ENCODE measurements around the gene CRISPLD2. TPM values are rescaled to one million over a fixed set of nuclear protein-coding genes. Genes with fewer than 3 reads are reported as not detected.
A peak's percentile ranks its signal among the peaks of the same experiment; 100 is the strongest.

The CRISPLD2 gene
- total RNA-seq, 2 donors from 2014 or later, result 58.4 to 76.4 TPM

DNA sequence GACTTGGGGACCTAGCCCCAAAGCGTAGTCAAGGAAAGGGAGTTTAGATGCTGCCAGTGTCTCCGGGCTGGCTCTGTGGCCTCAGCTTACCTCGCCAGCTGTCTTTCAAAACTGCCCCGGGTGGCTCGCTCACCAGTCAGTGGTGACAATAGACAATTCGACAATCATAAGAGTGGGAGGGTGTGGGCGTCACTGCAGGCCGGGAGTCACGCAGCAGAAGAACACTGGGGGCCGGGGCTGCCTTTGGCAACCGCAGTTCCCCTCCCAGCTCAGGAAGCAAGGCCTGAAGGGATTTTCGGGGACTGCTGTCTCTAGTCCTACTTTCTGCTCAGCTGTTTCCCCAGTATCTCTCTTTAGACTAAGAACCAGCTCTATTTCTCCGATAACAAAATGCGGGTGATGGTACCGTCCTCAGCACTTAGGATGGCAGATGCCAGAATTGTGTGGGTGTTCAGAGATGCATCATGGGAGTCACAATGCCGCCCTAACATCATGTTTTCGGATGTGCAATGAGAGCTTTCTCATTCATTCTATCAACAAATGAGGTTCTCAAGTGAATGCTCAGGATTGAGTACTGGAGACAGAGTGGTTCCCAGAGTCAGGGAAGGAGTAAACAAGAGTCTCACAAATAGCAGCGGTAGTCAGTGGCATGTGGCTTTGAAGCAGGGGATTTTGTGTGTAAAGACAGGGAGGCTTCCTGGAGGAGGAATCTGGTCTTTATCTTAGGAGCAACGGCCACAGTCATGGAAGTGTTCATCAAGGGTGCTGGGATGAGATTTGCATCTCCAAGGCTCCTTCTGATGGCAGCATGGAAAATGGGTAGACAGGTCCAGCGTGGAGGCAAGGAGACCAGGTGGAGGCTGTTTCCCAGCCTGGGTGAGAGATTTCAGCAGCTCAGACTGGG, 98.5 kb downstream of the CRISPLD2 start:
- TF ChIP-seq, protein P1, sequence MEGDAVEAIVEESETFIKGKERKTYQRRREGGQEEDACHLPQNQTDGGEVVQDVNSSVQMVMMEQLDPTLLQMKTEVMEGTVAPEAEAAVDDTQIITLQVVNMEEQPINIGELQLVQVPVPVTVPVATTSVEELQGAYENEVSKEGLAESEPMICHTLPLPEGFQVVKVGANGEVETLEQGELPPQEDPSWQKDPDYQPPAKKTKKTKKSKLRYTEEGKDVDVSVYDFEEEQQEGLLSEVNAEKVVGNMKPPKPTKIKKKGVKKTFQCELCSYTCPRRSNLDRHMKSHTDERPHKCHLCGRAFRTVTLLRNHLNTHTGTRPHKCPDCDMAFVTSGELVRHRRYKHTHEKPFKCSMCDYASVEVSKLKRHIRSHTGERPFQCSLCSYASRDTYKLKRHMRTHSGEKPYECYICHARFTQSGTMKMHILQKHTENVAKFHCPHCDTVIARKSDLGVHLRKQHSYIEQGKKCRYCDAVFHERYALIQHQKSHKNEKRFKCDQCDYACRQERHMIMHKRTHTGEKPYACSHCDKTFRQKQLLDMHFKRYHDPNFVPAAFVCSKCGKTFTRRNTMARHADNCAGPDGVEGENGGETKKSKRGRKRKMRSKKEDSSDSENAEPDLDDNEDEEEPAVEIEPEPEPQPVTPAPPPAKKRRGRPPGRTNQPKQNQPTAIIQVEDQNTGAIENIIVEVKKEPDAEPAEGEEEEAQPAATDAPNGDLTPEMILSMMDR (IDR thresholded peaks at IDR 0.05), result no peak
- H3K27ac ChIP-seq, result peak overlapping the region in 1 of 2 donors; percentile 52
- no peak for DNase-seq (ENCODE audit: low spot score)

DNA sequence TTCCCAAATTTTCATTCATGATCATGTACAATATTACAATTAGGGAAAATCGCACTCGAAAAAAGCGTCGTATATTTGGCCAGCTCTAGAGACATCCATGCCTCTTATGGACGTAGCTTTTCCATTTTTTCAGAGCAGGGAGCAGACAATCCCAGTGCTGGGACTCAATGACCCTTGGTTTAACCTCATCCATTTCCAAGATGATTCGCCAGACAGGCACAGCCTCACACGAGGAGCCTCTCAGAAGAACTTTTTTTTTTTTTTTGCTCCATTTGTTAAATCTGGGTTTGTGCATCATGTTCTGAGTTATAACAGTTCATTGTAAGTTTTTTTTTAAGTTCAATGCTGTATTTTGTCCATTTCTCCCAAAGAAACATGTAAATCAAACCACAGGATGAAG, 99.5 kb downstream of the CRISPLD2 start:
- Histone ChIP-seq H3K36me3 (no peaks in the 10 kb centered on the region), H3K27me3 (no peaks in the 10 kb centered on the region), H3K4me3 (no peak overlapping the region), H3K27ac (no peak overlapping the region), H3K9me3 (no peaks in the 10 kb centered on the region), H3K4me1 (peaks cover 0 to 43% of the 10 kb centered on the region in 2 donors)
- TF ChIP-seq, protein P1 (IDR thresholded peaks at IDR 0.05), result no peak
- DNase-seq (ENCODE audit: low spot score), result no peak

More for the DNA sequence above, 98.5 kb downstream of the CRISPLD2 start:
- H3K4me3 ChIP-seq, result no peak overlapping the region
- no peaks in the 10 kb centered on the region for H3K36me3 ChIP-seq
- H3K27me3 ChIP-seq, result no peaks in the 10 kb centered on the region
- no peaks in the 10 kb centered on the region for H3K9me3 ChIP-seq
- peaks cover 0 to 44% of the 10 kb centered on the region in 2 donors for H3K4me1 ChIP-seq

DNA sequence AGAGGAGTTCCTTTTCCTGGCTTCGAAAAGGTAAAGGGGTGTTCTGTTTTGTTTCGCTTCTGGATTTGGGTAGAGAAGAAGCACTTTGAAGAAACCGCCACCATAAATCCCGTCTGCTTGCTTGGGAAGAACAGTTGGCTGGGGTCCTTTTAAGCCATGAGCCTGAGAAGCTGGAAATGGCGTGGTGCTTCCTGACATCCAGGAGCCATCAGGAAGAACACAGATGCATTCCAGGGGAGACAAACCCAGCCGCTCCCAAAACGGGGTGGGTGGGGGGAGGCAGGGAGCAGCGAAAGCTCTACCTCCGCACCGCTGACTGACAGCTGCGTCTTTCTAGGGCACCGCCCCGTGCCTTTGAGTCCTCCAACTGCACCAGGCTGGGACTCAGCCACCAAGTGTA, 99.9 kb downstream of the CRISPLD2 start:
- DNase-seq (ENCODE audit: low spot score), result no peak
- Histone ChIP-seq H3K4me3 (no peak overlapping the region), H3K27me3 (no peaks in the 10 kb centered on the region), H3K9me3 (no peaks in the 10 kb centered on the region), H3K27ac (peak overlapping the region in 1 of 2 donors; percentile 37), H3K36me3 (no peaks in the 10 kb centered on the region), H3K4me1 (peaks cover 0 to 43% of the 10 kb centered on the region in 2 donors)
- TF ChIP-seq, protein P1 (IDR thresholded peaks at IDR 0.05), result no peak

DNA sequence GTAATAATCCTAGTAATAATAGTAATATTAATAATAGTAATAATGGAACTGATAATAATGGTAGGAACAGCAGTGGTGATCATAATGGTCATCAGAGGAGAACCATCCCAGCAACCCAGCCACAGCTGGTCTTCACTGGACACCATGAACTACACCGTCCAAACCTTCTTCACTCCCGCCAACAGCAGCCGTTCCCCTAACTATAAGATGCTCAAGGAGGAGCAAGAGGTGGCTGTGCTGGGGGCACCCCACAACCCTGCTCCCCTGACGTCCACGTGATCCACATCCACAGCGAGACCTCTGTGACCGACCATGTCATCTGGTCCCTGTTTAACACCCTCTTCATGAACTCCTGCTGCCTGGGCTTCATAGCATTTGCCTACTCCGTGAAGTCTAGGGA, 100.5 kb downstream of the CRISPLD2 start:
- H3K9me3 ChIP-seq, result no peaks in the 10 kb centered on the region
- TF ChIP-seq, protein P1 (IDR thresholded peaks at IDR 0.05), result no peak
- no peaks in the 10 kb centered on the region for H3K27me3 ChIP-seq
- no peak overlapping the region for H3K4me3 ChIP-seq
- no peaks in the 10 kb centered on the region for H3K36me3 ChIP-seq
- no peak for DNase-seq (ENCODE audit: low spot score)
- peaks cover 0 to 47% of the 10 kb centered on the region in 2 donors for H3K4me1 ChIP-seq
- H3K27ac ChIP-seq, result no peak overlapping the region

DNA sequence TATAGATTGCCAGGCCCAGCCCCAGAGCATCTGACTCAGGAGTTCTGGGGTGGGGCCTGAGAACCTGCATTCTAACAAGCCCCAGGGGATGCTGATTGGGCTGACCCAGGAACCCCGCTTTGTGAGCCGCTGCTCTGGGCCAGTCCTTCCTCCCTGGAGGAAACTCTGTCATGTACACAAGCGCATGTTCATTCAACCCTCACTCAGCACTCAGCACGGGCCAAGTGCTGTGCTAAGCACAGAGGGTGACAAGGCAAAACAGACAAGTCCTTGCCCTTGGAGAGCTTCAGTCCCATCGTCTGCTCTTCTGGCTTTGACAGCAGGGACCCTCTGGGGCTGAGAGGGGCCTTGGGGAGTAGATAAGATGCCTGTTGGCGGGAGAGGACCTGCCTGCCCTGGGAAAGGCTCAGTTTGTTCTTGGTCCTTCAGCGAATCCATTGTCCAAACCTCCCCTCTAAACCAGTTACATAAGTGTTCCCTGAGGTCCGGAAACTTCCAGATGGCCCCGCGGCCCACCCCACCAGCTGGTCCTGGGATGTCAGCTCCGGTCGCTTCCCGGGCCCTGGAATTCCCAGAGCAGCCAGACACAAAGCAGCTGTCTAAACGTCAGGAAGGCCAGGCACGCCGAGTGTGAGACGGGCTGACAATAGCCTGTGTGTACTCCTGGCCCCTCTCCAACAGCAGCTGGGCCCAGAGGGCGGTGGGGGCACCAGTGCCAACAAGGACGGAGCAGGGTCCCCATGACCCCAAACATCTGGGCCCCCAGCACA, 102.8 kb downstream of the CRISPLD2 start:
- no peaks in the 10 kb centered on the region for H3K27me3 ChIP-seq
- TF ChIP-seq, protein P1 (IDR thresholded peaks at IDR 0.05), result no peak
- H3K36me3 ChIP-seq, result no peaks in the 10 kb centered on the region
- no peaks in the 10 kb centered on the region for H3K9me3 ChIP-seq
- H3K4me3 ChIP-seq, result no peak overlapping the region
- peak overlapping the region; percentile 82 to 94 for H3K27ac ChIP-seq
- peak; percentile 89 for DNase-seq (ENCODE audit: low spot score)
- peaks cover 0 to 45% of the 10 kb centered on the region in 2 donors for H3K4me1 ChIP-seq
